K562 (cell line): ENCODE measurements around the gene TYROBP. TPM values are rescaled to one million over a fixed set of nuclear protein-coding genes. Genes with fewer than 3 reads are reported as not detected.

ENCODE experiments used
- CREM ChIP-seq: IDR thresholded peaks from 2 replicates; pipeline ENCODE4 v1.6.1; 2014; ENCODE audit warnings: antibody characterized with exemption, low read depth
- HDAC8 ChIP-seq: fragments of 450-650 bp; IDR thresholded peaks from 2 replicates; pipeline ENCODE4 v1.6.1; 2016; ENCODE audit warnings: mild to moderate bottlenecking, missing genetic modification characterization, moderate library complexity, missing compliant biosample characterization
- IFI16 ChIP-seq: fragments of 250-450 bp; sonication (Bioruptor Pico); IDR thresholded peaks from 2 replicates; pipeline ENCODE4 v2.1.2; 2022; ENCODE audit warnings: mild to moderate bottlenecking, inconsistent platforms
- JUN ChIP-seq, 2 experiments: sonication (generic) in 1 of 2; formaldehyde crosslinking in 1 of 2; IDR thresholded peaks; 2 replicates each; pipeline versions ENCODE4 v1.6.1 to v1.8.0; 2012 to 2022; ENCODE audit warnings: borderline replicate concordance in 2 of 2, mild to moderate bottlenecking in 2 of 2, improper control_type of control experiment in 1 of 2, low read depth in 1 of 2, low read length in 1 of 2, missing genetic modification reagents in 1 of 2
- MTF1 ChIP-seq: fragments of 250-450 bp; sonication (Bioruptor Pico); IDR thresholded peaks from 2 replicates; pipeline ENCODE4 v1.9.0; 2021; ENCODE audit warnings: moderate library complexity, mild to moderate bottlenecking, inconsistent platforms, borderline replicate concordance
- NFE2L1 ChIP-seq: fragments of 450-650 bp; IDR thresholded peaks from 2 replicates; pipeline ENCODE4 v1.6.1; 2016; ENCODE audit warnings: missing genetic modification characterization, low read depth, mild to moderate bottlenecking, missing compliant biosample characterization, moderate library complexity, borderline replicate concordance
- NONO ChIP-seq, 2 experiments: fragments of 200-400 bp in 1 of 2; fragments of 450-650 bp in 1 of 2; formaldehyde crosslinking in 1 of 2; IDR thresholded peaks; 2 replicates each; pipeline ENCODE4 v1.6.1; 2017; ENCODE audit warnings: low read depth in 2 of 2, mild to moderate bottlenecking in 2 of 2, moderate library complexity in 2 of 2, low read length in 1 of 2
- RCOR1 ChIP-seq, 2 experiments: IDR thresholded peaks; 2 replicates each; pipeline ENCODE4 v1.6.1; 2012; ENCODE audit warnings: low read depth in 2 of 2, low read length in 2 of 2, borderline replicate concordance in 1 of 2, improper control_type of control experiment in 1 of 2
- REST ChIP-seq, 2 experiments: fragments of 450-650 bp; formaldehyde crosslinking in 1 of 2; IDR thresholded peaks; 2 replicates each; pipeline versions ENCODE4 v1.4.0 to v1.6.1; 2014 to 2020; ENCODE audit warnings: mild to moderate bottlenecking in 2 of 2, borderline replicate concordance in 1 of 2, low read depth in 1 of 2
- SIX5 ChIP-seq, 2 experiments: IDR thresholded peaks; 2 replicates each; pipeline ENCODE4 v1.6.1; 2011; ENCODE audit warnings: low read length in 2 of 2, borderline replicate concordance in 1 of 2, low read depth in 1 of 2, mild to moderate bottlenecking in 1 of 2, moderate library complexity in 1 of 2; ENCODE audit not compliant: insufficient read depth in 1 of 2
- TCF7 ChIP-seq: sonication (generic); IDR thresholded peaks from 2 replicates; pipeline ENCODE4 v1.6.1; 2016; ENCODE audit warnings: antibody characterized with exemption, borderline replicate concordance
- ZNF436 ChIP-seq: fragments of 250-450, 450-650 bp; sonication (Bioruptor Pico); formaldehyde crosslinking; IDR thresholded peaks from 2 replicates; pipeline ENCODE4 v1.7.0; 2020; ENCODE audit warnings: mild to moderate bottlenecking
- polyA plus RNA-seq, 8 experiments: library from polyadenylated mRNA; depleted of rRNA in 4 of 8; stranded (reverse) in 5 of 8; unstranded in 3 of 8; fragments of >200 nt; fragmentation: Nextera tagmentation in 2 of 8; fragmentation: Illumina TruSeq in 1 of 8; extraction: Ambion mirVana in 2 of 8; extraction: Trizol in 1 of 8; gene quantifications; 2 replicates each; pipeline versions ENCODE4 v1.2.1 to v1.2.3, GENCODE V29; 2011 to 2014; ENCODE audit warnings: inconsistent platforms in 1 of 8, missing spikeins in 1 of 8
- total RNA-seq, 7 experiments: library from RNA; depleted of rRNA in 6 of 7; stranded (reverse); fragments of >200 nt in 6 of 7; fragmentation: Illumina TruSeq in 2 of 7; extraction: Trizol in 2 of 7; gene quantifications; 2 replicates each; pipeline versions ENCODE4 v1.2.1 to v1.2.3, GENCODE V29; 2011 to 2021; ENCODE audit warnings: low replicate concordance in 1 of 7
- TF ChIP-seq, protein P1 (sequence below): fragments of 250-450 bp; sonication (Bioruptor Pico); IDR thresholded peaks from 2 replicates; pipeline ENCODE4 v1.5.0; 2020; ENCODE audit warnings: mild to moderate bottlenecking, borderline replicate concordance
- TF ChIP-seq, protein P2 (sequence below): fragments of 450-650 bp; formaldehyde crosslinking; conservative IDR thresholded peaks from 2 replicates; pipeline ENCODE4 v1.4.0; 2022; ENCODE audit warnings: mild to moderate bottlenecking, missing genetic modification characterization

Gene TYROBP
- total and polyA plus RNA-seq, 9 of the 15 experiments (the other 6 are each of a cell fraction or from before 2014, with no cell fraction given): 0.72 to 8.2 (median 2.4) TPM

GRCh38 chr19:35879770-35880317, 28.3 kb downstream of the TYROBP start (continued):
- TF ChIP-seq HDAC8 (tag): 0 out of 2 replicates have a peak, but pooled peaks have one; percentile 70
- TF ChIP-seq, protein P1, sequence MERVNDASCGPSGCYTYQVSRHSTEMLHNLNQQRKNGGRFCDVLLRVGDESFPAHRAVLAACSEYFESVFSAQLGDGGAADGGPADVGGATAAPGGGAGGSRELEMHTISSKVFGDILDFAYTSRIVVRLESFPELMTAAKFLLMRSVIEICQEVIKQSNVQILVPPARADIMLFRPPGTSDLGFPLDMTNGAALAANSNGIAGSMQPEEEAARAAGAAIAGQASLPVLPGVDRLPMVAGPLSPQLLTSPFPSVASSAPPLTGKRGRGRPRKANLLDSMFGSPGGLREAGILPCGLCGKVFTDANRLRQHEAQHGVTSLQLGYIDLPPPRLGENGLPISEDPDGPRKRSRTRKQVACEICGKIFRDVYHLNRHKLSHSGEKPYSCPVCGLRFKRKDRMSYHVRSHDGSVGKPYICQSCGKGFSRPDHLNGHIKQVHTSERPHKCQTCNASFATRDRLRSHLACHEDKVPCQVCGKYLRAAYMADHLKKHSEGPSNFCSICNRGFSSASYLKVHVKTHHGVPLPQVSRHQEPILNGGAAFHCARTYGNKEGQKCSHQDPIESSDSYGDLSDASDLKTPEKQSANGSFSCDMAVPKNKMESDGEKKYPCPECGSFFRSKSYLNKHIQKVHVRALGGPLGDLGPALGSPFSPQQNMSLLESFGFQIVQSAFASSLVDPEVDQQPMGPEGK (CRISPR knock-in tag): no peak
- peak; percentile 39 to 97; a peak in 3 of 4 replicates for TF ChIP-seq RCOR1 (IDR thresholded peaks at IDR 0.05; ENCODE audit: borderline replicate concordance in 1 of 2, low read depth in 2 of 2, low read length in 2 of 2)
- no peak for TF ChIP-seq TCF7
- no peak for TF ChIP-seq NONO (IDR thresholded peaks at IDR 0.05; ENCODE audit: low read depth in 2 of 2, low read length in 1 of 2)
- no peak for TF ChIP-seq MTF1 (CRISPR knock-in tag)
- peak; percentile 49; the same call in 1 of the 2 replicates for TF ChIP-seq JUN (IDR thresholded peaks at IDR 0.05; ENCODE audit: borderline replicate concordance, low read depth, low read length)
- no peak for TF ChIP-seq JUN (CRISPR knock-in tag; IDR thresholded peaks at IDR 0.05; ENCODE audit: borderline replicate concordance)
- TF ChIP-seq CREM: peak; percentile 76
- no peak for TF ChIP-seq ZNF436 (CRISPR knock-in tag)
- TF ChIP-seq IFI16 (CRISPR knock-in tag): no peak
- TF ChIP-seq REST (IDR thresholded peaks at IDR 0.05; ENCODE audit: borderline replicate concordance): peak; percentile 100
- TF ChIP-seq REST (CRISPR knock-in tag; IDR thresholded peaks at IDR 0.05; ENCODE audit: low read depth): peak; percentile 100
- no peak for TF ChIP-seq NFE2L1 (tag)
- no peak for TF ChIP-seq SIX5 (IDR thresholded peaks at IDR 0.05; ENCODE audit: borderline replicate concordance in 1 of 2, insufficient read depth in 1 of 2, low read depth in 1 of 2, low read length in 2 of 2)
- TF ChIP-seq, protein P2, sequence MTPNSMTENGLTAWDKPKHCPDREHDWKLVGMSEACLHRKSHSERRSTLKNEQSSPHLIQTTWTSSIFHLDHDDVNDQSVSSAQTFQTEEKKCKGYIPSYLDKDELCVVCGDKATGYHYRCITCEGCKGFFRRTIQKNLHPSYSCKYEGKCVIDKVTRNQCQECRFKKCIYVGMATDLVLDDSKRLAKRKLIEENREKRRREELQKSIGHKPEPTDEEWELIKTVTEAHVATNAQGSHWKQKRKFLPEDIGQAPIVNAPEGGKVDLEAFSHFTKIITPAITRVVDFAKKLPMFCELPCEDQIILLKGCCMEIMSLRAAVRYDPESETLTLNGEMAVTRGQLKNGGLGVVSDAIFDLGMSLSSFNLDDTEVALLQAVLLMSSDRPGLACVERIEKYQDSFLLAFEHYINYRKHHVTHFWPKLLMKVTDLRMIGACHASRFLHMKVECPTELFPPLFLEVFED (CRISPR knock-in tag): no peak
